B cell (primary cell): Measurements from ENCODE around the gene DNAAF1.

ENCODE experiments used
- EZH2 ChIP-seq: IDR thresholded peaks from 2 replicates; pipeline ENCODE4 v1.6.1; 2012; ENCODE audit warnings: borderline replicate concordance, low read depth, mild to moderate bottlenecking, moderate library complexity, low read length; ENCODE audit not compliant: insufficient read depth, poor library complexity, severe bottlenecking
- TF ChIP-seq, protein P1 (sequence below): fragments of 200-600 bp; IDR thresholded peaks from one replicate; pipeline ENCODE4 v1.8.0; 2022; ENCODE audit warnings: antibody characterized with exemption, mild to moderate bottlenecking

DNA sequence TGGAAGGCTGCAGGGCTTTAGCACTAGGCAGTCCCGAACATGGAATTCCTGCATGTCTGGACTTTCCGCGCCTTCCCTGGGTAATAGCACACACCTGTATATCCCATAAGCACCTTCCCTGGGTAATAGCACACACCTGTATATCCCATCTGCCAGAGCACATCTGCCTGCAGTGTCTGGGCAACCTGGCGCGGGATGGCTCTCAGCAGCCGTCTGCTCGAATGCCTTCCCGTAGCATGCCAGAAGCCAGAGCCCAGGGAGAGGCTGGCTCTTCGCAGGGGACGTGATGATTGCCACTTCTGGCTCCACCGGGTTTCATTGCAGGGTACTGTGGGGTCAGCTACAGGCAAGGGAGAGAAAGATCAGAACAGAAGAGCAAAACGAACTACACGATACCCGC lies 49.6 kb upstream of the DNAAF1 start:
- TF ChIP-seq, protein P1, sequence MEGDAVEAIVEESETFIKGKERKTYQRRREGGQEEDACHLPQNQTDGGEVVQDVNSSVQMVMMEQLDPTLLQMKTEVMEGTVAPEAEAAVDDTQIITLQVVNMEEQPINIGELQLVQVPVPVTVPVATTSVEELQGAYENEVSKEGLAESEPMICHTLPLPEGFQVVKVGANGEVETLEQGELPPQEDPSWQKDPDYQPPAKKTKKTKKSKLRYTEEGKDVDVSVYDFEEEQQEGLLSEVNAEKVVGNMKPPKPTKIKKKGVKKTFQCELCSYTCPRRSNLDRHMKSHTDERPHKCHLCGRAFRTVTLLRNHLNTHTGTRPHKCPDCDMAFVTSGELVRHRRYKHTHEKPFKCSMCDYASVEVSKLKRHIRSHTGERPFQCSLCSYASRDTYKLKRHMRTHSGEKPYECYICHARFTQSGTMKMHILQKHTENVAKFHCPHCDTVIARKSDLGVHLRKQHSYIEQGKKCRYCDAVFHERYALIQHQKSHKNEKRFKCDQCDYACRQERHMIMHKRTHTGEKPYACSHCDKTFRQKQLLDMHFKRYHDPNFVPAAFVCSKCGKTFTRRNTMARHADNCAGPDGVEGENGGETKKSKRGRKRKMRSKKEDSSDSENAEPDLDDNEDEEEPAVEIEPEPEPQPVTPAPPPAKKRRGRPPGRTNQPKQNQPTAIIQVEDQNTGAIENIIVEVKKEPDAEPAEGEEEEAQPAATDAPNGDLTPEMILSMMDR: no peak
- no peak for TF ChIP-seq EZH2
